ENCODE data around the gene EYA2.

EYA2 gene

DNA sequence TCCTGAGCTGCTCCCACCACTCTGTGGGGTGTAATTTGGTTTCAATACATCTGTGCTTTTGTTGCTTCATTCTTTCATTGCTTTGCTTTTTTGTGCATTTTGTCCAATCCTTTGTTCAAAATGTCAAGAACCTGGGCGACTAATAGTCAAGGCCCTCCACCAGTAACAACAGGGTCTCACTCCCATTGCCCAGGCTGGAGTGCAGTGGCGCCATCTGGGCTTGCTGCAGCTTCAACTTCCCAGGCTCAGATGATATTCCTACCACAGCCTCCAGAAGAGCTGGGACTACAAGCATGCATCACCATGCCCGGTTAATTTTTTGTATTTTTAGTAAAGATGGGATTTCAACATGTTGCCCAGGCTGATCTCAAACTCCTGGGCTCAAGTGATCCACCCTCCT is 169.2 kb downstream of the EYA2 start:
- no peak for DNase-seq (ENCODE audit: low read depth in 3 of 3)

DNA sequence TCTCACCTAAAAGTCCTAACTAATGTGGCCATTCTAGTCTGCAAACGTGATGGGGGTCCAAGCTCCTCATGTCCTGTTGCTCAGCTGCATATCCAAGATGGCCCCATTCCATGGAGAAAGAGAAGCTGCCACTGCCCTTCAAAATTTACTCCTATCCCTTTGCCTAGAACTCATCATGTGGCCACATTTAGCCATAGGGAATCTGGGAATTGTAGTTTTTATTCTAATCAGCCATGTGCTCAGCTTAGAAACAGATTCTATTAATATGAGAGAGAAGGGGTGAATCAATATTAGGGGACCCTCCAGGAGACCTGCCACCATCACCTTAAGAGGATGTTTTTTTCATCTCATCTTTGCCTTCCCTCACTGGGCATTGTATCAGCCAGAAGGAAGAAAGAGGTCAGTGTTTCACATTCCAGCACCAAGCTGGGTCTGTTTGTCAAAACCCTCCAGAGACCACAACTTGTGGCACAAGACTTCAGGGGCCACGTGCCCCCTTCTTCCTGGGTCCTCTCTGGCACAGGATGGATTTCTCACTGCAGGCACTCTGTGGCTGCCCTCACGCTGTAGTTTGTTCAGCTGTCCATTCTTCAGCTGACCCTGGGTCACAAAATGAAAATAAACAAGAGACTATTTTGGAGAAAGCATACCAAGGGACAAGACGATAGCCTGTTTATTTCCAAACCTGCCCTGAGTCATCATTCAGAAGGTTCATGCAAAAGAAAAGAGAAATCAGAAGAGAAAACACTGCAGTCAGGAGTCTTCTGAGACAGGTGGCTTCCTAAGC is 172.0 kb downstream of the EYA2 start:
- no peak for DNase-seq (ENCODE audit: low read depth in 3 of 3)

DNA sequence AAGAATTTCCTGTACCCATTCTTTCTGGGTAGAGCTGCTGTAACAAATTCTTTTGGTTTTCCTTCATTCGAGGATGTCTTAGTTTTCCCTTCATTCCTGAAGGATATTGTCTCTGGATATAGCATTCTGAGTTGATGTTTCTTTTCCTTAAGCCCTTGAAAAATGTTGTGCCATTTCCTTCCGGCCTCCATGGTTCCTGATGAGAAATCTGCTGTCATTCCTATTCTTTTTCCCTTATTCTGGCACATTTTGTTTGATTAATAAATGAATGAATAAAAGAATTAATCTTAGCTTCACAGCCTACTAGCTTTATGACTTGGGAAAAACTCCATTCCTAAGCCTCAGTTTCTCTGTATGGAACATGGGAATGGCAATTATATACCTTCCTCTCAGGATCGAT is 173.1 kb downstream of the EYA2 start:
- no peak for DNase-seq (ENCODE audit: low read depth in 3 of 3)

DNA sequence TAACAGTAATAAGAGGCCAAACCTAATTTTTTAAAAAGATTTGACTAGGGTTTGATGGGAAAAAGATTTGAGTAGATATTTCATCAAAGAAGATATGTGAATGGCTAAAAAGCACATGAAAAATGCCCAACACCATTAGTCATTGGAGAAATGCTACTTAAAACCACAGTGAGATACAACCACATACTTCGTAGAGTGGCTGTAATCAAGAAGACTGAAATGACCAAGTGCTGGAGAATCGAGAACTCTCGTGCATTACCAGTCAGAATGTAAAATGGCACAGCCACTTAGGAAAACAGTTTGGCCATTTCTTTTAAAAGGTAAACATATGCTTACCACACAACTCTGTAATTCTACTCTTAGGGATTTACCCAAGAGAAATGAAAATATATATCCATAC is 175.5 kb downstream of the EYA2 start:
- no peak for DNase-seq (ENCODE audit: low read depth in 3 of 3)

DNA sequence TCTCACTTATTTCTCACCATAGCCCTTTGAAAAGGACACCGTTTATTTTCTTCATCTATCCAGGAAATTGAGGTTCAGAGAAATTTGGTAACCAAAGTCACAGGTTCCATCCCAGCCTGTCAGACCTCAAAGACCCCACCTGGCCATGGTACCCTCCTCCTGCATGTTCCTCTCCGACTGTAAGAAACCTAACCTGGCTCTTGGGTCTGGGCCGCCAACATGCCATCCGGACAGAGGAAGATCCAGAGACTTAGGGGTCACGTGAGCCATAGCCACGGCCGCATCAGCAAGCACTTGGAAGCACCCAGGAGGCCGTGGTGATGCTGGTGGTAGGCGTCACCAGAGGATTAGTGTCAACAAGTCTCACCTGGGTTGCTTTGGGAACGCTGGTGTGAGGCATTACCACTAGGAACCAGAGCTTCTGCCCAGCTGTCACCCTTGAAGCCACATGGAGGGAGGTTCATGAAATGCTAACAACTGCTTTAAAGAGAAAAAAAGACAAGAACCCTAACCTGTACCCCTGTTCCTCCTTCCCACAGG is 177.1 kb downstream of the EYA2 start:
- no peak for DNase-seq (ENCODE audit: low read depth in 3 of 3)

DNA sequence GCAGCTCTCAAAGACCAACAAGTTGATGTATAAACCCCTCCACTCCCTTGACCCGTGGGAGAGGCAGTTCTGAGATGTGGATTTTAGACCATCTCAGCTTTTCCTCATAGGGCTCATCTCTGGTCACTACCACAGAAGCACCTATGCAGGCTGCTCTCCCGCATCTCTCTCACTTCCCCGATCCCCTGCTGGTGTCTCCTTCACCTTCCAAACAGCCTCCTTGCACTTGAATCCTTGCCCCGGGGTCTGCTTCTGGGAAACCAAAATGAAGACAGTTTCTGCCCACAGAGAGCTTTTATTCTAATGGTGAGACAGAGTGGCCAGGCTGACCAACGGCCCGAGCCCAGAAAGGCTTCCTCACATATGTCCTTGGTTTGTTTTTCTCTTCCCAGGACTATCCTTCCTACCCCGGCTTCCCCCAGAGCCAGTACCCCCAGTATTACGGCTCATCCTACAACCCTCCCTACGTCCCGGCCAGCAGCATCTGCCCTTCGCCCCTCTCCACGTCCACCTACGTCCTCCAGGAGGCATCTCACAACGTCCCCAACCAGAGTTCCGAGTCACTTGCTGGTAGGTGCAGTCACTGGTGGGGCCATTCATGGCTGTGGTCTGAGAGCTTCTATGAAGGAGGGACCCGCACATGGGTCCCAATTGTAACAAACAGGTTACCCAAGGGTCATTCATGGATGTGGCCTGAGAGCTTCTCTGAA is 179.3 kb downstream of the EYA2 start:
- DNase-seq (ENCODE audit: low read depth in 3 of 3): no peak

DNA sequence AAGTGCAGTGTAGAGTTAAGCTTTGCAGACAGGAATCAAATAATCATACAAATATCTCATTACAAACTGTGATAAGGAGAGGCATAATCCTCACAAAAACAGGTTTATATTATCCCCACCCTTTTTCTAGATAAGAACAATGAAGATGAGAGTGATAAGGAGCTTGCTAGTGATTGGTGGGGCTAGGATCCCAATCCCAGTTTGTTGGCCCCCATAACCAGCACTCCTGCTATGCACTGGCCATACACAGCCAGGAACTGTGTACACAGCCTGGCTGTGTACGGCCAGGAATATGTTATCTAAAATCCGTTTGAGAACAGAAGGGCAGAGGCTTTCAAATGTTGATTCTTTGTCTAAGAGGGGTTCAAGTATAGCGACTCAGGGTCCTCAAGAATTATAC is 180.6 kb downstream of the EYA2 start:
- no peak for DNase-seq (ENCODE audit: low read depth in 3 of 3)

DNA sequence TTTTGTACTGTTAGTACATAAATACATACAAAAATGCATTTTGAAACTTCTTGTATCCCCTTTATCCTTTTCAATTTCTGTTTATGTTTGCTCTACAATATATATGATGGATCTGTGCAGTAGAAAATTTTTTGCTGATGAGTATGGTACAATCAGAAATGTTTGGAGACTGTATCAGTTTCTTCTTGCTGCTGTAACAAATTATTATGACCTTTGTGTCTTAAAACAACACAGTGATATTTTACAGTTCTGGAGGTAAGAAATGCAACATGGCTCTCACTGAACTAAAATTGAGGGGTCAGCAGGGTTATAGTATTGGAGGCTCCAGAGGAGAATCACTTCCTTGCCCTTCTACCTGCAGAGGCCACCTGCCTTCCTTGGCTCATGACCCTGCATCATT is 184.4 kb downstream of the EYA2 start:
- DNase-seq (ENCODE audit: low read depth in 3 of 3): no peak

DNA sequence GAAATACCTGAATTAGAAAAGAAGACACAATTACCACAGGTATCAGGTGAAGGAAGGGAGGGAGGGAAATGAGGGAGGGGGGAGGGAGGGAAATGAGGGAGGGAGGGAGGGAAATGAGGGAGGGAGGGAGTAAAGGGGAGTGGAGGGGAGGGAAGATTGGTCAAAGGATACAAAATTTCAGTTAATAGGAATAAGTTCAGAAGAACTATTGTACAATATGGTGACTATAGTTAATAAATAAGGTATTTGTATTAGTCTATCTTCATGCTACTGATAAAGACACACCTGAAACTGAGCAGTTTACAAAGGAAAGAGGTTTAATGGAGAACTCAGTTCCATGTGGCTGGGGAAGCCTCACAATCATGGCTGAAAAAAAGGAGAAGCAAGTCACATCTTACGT is 185.7 kb downstream of the EYA2 start:
- no peak for DNase-seq (ENCODE audit: low read depth in 3 of 3)

DNA sequence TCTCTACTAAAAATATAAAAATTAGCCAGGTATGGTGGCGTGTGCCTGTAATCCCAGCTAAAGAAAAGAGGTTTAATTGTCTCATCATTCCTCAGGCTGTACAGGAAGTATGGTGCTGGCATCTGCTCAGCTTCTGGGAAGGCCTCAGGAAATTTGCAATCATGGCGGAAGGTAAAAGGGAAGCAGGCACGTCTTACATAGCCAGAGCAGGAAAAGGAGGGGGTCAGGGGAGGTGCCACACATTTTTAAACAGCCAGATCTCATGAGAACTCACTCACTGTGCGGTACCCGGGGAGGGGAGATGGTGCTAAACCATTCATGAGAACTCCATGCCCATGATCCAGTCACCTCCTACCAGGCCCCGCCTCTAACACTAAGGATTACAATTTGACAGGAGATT is 191.7 kb downstream of the EYA2 start:
- DNase-seq (ENCODE audit: low read depth in 3 of 3): no peak

DNA sequence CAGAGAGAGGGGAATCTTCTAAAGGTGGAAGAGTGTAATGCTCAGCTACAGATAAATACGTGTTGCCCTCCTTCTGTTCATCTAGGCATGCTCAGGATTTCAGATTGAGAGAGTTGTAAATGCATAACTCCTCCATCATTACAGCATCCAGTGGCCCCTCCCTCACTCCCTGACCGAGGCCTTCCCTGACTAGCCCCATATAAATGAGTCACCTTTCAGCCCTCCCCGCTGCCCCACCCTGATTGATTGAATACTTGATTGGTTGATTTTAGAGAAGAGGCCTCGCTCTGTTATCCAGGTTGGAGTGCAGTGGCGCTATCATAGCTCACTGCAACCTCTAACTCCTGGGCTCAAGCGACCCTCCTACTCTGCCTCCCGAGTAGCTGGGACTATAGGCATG is 193.7 kb downstream of the EYA2 start:
- no peak for DNase-seq (ENCODE audit: low read depth in 3 of 3)

DNA sequence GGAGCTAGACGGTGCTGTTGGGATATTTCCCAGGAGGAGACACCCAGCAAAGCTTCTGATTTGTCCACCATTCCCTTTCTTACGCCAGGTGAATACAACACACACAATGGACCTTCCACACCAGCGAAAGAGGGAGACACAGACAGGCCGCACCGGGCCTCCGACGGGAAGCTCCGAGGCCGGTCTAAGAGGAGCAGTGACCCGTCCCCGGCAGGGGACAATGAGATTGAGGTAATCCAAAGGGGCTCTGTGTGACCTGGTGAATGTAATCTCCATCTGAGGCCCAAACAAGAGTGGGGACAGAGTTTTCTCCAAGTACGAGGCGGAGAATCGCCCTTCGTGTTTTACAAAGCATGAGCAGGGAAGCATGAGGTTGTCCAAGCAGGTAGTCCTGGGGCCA is 194.5 kb downstream of the EYA2 start:
- no peak for DNase-seq (ENCODE audit: low read depth in 3 of 3)

DNA sequence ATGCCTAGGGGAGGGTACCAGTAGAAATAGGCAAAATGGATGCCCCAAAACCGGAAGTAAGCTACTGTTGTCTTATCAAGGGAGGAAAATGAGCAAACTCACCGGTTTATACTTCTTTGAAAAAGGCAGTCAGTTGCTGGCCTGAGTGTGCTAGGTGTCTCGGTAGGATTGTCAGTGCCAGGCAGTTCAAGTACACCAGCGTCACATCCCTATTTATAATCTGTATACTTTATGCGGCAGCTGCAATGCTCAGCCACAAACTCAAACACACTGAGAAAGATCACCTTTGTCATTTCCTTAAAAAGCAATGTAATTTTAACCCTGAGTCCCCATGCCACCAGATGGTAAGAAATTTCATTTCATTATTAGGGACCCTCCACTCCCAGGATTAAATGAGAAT is 196.2 kb downstream of the EYA2 start:
- no peak for DNase-seq (ENCODE audit: low read depth in 3 of 3)

DNA sequence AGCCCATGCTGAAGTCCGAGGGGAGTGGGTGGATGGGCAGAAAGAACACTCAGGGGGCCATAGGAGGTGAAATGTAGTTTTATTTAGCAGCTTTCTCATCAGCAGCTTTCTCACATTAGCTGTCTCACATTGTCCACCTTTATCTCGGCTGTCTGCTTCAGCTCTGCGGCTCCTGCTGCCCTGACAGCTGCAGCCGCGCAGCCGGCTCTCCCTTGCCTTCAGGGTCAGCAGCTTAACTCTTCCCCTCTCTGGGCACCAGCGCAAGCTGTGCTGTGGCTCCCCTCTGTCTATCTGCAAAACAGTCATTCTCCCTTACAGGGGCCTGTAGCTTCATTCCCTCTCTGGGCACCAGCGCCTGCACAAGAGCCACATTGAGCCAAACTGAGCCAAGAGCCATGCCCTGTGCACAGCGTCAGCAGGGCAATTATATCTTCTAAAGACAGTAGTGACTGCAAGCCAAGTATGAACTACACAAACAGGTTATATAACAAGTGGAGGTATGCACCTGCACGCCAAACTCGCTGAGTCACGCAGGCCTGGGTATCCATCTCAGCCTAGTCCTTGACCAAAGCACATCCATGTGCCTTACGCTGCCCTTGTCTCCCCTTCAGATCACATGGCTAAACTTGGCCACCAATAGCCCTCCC is 198.8 kb downstream of the EYA2 start:
- DNase-seq (ENCODE audit: low read depth in 3 of 3): no peak

DNA sequence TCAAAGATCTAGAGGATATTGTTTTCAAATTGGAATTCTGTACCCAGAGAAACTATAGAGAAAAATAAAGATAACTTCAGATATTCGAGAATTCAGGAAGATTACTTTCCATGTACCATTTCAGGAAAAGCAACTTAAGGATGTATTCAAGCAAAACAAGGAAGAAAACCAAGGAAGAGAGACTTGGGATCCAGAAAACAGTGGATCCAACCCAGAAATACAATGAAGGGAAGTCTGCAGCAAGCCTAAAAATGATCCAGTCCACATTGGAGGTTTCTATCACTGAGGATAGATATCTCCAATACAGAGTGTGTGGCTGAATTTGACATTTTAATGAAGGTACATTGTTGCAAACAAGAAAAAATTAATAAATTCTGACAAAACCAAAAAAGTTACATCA is 201.0 kb downstream of the EYA2 start:
- no peak for DNase-seq (ENCODE audit: low read depth in 3 of 3)

DNA sequence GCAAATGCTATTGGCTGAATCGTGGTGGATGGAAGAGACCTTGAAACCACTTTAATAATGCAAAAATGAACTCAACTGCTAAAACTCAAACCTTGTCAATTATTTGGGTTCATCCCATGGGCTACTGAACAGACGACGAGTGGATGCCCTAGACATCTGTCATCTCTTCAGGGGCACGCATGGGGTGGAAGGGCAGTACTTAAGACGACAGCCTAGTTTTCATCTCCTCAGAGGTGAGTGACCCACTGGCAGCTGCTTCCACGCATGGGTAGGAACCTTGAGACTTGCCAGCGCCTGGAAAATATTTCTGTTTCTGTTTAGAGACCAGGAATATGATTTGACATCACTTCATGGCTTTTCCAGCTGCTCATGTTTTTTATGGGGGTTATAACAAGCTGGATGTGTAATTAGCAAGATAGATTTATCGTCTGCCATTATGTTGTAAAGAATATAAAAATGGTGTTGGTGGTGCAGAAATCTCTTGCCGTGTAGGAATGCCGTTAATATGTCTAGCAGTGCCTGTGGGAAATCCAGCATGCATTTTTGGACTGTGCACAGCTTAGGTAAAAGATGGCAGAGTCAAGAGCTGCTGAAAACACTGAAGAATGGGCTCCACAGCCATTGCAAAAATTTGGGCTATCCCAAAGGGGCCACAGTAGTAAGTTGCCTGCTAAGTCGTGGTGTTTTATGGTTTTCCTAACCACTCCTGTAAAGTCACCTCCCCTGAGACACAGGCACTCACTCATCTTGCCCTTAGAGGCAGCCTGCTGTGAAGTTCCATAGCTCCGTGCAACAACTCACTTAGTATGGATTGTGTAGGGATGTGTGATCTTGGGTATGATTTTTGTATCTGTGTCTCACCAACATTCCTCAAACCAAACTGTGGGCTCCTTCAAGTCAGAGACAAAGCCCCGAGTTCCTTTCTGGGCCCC is 203.3 kb downstream of the EYA2 start:
- DNase-seq (ENCODE audit: low read depth in 3 of 3): no peak

DNA sequence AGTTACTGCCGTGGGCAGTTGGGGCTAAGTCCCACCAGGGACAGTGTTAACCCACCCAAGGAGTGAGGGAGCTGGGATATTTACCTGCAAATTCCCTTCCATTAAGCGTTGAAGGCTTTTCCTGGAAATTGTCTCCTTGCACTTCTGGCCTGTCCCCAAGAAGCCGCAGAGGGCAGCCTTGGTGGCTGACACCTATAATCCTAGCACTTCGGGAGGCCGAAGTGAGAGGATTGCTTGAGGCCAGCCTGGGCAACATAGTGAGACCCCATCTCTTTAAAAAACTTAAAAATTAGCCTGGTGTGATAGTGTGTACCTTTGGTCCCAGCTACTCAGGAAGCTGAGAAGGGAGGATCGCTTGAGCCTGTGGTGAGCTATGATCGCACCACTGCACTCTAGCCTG is 204.4 kb downstream of the EYA2 start:
- DNase-seq (ENCODE audit: low read depth in 3 of 3): no peak

DNA sequence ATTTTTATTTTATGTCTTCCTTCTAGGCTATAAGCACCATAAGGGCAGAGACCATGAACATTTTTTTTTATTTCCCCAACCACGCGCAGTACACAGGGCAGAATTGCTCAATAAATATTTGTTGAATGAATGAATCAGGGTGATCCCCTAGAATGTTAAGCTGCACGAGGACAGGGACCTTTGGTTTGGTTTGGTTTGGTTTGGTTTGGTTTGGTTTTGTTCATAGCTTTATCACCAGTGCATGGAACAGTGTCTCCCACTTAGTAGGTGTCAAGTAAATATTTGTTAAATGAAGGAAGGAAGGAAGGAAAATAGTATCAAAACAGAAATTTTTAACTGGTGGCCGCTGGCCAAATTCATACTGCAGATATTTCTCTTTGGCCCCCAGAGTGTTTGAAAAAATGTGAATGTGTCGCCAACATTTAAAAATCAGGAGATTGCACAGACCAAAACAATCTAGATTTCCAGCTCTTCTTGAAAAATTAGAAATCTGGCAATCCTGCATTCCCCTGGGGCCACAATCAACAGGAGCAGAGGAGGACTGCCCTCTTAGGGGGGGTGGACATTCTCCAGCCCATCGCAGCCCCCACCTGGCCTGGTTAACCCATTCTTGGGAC is 205.3 kb downstream of the EYA2 start:
- no peak for DNase-seq (ENCODE audit: low read depth in 3 of 3)

DNA sequence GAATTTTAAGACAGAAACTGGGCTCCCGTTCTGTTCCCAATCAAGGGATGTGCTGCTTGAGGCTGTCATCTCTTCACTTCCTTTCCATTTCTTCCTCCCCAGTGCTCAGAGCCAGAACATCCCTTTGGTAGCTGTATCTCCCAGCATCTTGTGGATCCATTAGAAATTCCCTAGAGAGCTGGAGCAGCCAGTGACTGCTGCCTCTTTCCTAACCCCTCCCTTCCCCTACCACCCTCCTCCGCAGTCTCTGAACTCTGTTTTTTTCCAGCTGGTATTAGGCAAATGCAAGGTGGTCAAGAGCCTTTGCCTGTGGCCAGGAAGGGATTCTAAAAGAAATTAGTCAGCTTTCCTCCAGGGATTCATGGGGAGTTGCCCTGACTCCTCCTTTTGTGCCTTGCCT is 208.0 kb downstream of the EYA2 start:
- no peak for DNase-seq (ENCODE audit: low read depth in 3 of 3)

DNA sequence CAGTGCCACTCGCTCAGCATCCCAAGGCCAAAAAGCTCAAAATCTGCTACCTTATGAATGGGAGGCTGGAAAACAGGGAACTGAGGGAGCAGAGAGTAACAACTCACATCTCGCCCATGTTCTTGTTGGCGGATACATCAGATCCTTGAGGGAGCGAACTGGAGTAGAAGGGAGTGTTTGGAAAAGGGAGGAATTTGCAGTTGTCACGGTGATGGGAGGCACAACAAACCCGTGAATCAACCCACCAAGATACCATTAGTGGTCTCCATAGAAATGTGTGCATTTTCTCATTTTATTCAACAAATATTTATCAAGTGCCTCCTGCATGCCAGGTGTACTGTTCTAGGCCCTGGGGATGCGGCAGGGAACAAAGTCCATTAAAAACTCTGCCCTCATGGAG is 212.1 kb downstream of the EYA2 start:
- no peak for DNase-seq (ENCODE audit: low read depth in 3 of 3)

DNA sequence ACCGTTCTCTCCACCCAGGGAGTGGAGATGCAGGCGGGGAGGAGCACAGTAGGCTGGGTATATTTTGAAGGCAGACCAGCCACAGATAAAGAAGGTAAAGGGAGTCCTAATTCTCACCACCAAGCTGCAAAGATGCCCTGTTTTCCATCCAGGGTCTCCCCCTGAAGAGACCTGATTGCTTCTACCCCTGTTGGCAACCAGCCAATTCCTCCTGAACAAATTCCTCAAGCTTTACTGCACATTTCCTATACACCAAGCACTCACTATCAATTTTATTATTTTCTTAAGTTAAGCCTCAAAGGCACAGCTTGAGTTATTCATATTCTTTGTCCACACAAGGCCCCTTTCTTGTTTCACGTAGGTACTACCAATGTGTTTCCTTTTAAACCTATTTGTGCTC is 214.4 kb downstream of the EYA2 start:
- DNase-seq (ENCODE audit: low read depth in 3 of 3): no peak
